GM21367 (cell line): ENCODE data around the gene AK1.
"Not testable (repeated sequence)": the region's sequence is repeated elsewhere in the genome, so short reads cannot be mapped to it uniquely, and the experiment has no call there.

Source experiments
- ATAC-seq: cut with Tn5 transposase; IDR thresholded peaks from one replicate; pipeline ENCODE4 v1.9.1; 2021; ENCODE audit not compliant: unreplicated experiment

The AK1 gene

GRCh38 chr9:127848756-127849504 lies 28.5 kb downstream of the AK1 start:
- no peak for ATAC-seq

- ATAC-seq = no peak
Observed at GRCh38 chr9:127847833-127848755, 29.4 kb downstream of the AK1 start.

- ATAC-seq = no peak
Observed at GRCh38 chr9:127847178-127847510, 30.3 kb downstream of the AK1 start.

- ATAC-seq = no peak
Observed at GRCh38 chr9:127846443-127847177, 30.9 kb downstream of the AK1 start.

- ATAC-seq = not testable (repeated sequence)
Observed at GRCh38 chr9:127845619-127846018, 31.9 kb downstream of the AK1 start.

- ATAC-seq = no peak
Observed at GRCh38 chr9:127844821-127845359, 32.6 kb downstream of the AK1 start.

GRCh38 chr9:127841087-127841835 lies 36.2 kb downstream of the AK1 start:
- no peak for ATAC-seq

- no peak for ATAC-seq
Observed at GRCh38 chr9:127838375-127839078, 38.9 kb downstream of the AK1 start.

GRCh38 chr9:127837346-127837745 lies 40.1 kb downstream of the AK1 start:
- ATAC-seq = no peak

- not testable (repeated sequence) for ATAC-seq
Observed at GRCh38 chr9:127836561-127836960, 40.9 kb downstream of the AK1 start.

- no peak for ATAC-seq
Observed at GRCh38 chr9:127835991-127836516, 41.4 kb downstream of the AK1 start.

GRCh38 chr9:127833555-127833954 lies 43.9 kb downstream of the AK1 start:
- ATAC-seq = no peak

GRCh38 chr9:127832248-127832647 lies 45.2 kb downstream of the AK1 start:
- no peak for ATAC-seq

- no peak for ATAC-seq
Observed at GRCh38 chr9:127829205-127829906, 48.1 kb downstream of the AK1 start.

GRCh38 chr9:127828262-127829031 lies 49.0 kb downstream of the AK1 start:
- no peak for ATAC-seq

GRCh38 chr9:127826253-127826913 lies 51.1 kb downstream of the AK1 start:
- no peak for ATAC-seq

- ATAC-seq = no peak
Observed at GRCh38 chr9:127825319-127826051, 52.0 kb downstream of the AK1 start.
